Activated B cell treated with CpG ODN at 0.5 μM for 24 hours (primary cell): ENCODE measurements around the gene BGN. TPM values are rescaled to one million over a fixed set of nuclear protein-coding genes. Genes with fewer than 3 reads are reported as not detected.

Source experiments
- ATAC-seq: fragments of 200-7000 bp; cut with Tn5 transposase; one replicate; pipeline ENCODE4 v1.10.0; 2021; ENCODE audit warnings: low read depth, mild to moderate bottlenecking, moderate library complexity
- CTCF ChIA-PET: fragments of 350-600 bp; sonication (Branson Sonifier 250); formaldehyde crosslinking; loops from one replicate; lab custom pipeline; 2021; ENCODE audit warnings: antibody characterized with exemption; lab: Charles Lee
- POLR2A ChIA-PET: fragments of 350-600 bp; sonication (Branson Sonifier 250); formaldehyde crosslinking; loops from one replicate; lab custom pipeline; 2021; ENCODE audit warnings: antibody characterized with exemption; lab: Charles Lee
- DNase-seq: peaks from one replicate; pipeline ENCODE4 v3.0.0; 2022
- H3K27ac Mint-ChIP-seq: one replicate; pipeline ENCODE4 v1.8.0; 2020; ENCODE audit warnings: mixed read lengths
- H3K27me3 Mint-ChIP-seq: one replicate; pipeline ENCODE4 v1.8.0; 2021; ENCODE audit warnings: mixed read lengths
- H3K36me3 Mint-ChIP-seq: one replicate; pipeline ENCODE4 v1.8.0; 2021; ENCODE audit warnings: low read depth, mixed read lengths
- H3K4me1 Mint-ChIP-seq: one replicate; pipeline ENCODE4 v1.8.0; 2021; ENCODE audit warnings: mixed read lengths
- H3K4me3 Mint-ChIP-seq: one replicate; pipeline ENCODE4 v1.8.0; 2020; ENCODE audit warnings: mild to moderate bottlenecking, mixed read lengths
- H3K9me3 Mint-ChIP-seq: one replicate; pipeline ENCODE4 v1.8.0; 2020; ENCODE audit warnings: mixed read lengths
- intact Hi-C: fragments of 100-400 bp; cut with micrococcal nuclease; formaldehyde crosslinking; loops from one replicate; pipeline ENCODE4 v1.15.1; 2024
- total RNA-seq: library from RNA; stranded (reverse); gene quantifications from 2 replicates; pipeline ENCODE4 v1.2.3, GENCODE V29; 2022
- TF ChIP-seq, protein P1 (sequence below): fragments of 200-600 bp; IDR thresholded peaks from one replicate; pipeline ENCODE4 v1.8.0; 2022; ENCODE audit warnings: antibody characterized with exemption, mild to moderate bottlenecking

Gene BGN
- not detected in 2 replicates for total RNA-seq

DNA sequence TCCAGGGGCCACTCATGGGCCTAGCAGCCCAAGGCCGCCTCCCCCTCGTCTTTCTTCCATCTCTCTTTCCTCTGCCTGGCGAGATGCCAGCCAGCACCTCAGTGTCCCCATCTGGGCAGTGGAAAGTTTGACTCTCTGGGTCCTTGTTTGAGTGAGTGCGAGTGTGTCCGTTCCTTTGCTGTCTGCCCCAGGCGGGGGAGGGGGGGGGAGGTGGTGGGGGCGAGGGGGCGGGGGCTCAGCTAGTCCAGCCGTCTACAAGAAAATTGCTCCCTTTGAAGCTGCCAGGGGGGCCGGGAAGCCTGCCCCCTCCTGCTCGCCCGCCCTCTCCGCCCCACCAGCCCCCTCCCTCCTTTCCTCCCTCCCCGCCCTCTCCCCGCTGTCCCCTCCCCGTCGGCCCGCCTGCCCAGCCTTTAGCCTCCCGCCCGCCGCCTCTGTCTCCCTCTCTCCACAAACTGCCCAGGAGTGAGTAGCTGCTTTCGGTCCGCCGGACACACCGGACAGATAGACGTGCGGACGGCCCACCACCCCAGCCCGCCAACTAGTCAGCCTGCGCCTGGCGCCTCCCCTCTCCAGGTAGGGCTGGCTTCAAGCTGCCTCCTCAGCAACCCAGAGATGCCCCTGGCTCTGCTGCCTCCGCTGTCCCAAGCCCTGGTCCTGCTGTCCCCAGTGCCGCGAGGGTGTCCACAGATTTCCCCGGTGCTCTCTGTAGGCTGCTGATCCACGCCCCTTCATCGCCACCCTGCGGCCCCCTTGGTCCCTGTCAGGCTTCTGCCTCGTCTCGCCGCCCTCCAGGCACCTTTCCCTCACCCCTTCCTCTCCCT, at the start of gene BGN:
Gene BGN (plus strand): TSS at position 440 of the 821 bp plus-strand sequence. CDS start 9,652 bp downstream, outside the sequence.
- no peak within 1 kb of the TSS for H3K27ac Mint-ChIP-seq
- no peaks in the 10 kb centered on the region for H3K36me3 Mint-ChIP-seq
- TF ChIP-seq, protein P1, sequence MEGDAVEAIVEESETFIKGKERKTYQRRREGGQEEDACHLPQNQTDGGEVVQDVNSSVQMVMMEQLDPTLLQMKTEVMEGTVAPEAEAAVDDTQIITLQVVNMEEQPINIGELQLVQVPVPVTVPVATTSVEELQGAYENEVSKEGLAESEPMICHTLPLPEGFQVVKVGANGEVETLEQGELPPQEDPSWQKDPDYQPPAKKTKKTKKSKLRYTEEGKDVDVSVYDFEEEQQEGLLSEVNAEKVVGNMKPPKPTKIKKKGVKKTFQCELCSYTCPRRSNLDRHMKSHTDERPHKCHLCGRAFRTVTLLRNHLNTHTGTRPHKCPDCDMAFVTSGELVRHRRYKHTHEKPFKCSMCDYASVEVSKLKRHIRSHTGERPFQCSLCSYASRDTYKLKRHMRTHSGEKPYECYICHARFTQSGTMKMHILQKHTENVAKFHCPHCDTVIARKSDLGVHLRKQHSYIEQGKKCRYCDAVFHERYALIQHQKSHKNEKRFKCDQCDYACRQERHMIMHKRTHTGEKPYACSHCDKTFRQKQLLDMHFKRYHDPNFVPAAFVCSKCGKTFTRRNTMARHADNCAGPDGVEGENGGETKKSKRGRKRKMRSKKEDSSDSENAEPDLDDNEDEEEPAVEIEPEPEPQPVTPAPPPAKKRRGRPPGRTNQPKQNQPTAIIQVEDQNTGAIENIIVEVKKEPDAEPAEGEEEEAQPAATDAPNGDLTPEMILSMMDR: no peak
- H3K4me3 Mint-ChIP-seq: no peak within 1 kb of the TSS
- no peak for DNase-seq
- H3K27me3 Mint-ChIP-seq: no peaks in the 10 kb centered on the region
- ChIA-PET CTCF (no interaction called here), POLR2A (no interaction called here)
- no peaks in the 10 kb centered on the region for H3K9me3 Mint-ChIP-seq
- intact Hi-C loops: no loop called here
- ATAC-seq: peak; percentile 18
- H3K4me1 Mint-ChIP-seq: no peaks in the 10 kb centered on the region

DNA sequence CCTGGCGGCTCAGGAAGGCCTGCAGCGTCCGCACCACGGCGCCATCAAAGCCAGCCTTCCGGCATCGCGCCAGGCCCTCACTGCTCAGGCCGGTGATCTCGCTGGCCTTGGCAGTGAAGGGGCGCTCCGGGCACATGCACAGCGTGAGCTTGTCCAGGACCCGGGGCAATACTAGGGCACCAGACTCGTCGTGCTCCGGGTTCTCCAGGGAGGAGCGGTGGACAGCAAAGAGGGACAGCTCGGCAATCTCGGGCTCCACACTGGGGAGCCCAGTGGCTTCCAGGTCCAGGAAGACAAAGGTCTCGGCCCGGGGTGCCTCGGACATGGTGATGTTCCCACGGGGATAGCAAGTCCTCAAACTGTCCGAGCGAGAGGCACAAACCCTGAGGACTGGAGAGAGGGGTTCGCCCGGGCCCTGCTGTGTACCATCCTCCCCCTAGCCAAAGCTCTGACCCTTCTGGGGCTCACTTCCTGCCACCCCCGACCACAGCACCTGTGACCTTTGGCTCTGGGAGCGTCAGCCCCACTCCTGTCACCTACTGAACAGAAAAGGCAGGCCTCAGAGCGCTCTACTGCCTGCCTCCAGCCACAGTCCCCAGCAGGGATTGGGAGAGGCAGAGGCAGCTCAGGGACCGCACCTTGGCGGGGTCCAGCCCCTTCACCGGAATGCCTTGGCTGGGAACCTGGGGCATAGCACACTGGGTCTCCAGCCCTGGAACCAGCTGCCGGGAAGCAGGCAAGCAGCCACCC, 49.5 kb upstream of the BGN start:
- H3K36me3 Mint-ChIP-seq: peaks cover 10% of the 10 kb centered on the region
- ChIA-PET CTCF (no interaction called here), POLR2A (no interaction called here)
- no peak overlapping the region for H3K27ac Mint-ChIP-seq
- no peak overlapping the region for H3K4me3 Mint-ChIP-seq
- H3K4me1 Mint-ChIP-seq: no peaks in the 10 kb centered on the region
- intact Hi-C loops: no loop called here
- DNase-seq (no peak), ATAC-seq (no peak)
- TF ChIP-seq, protein P1: no peak
- H3K27me3 Mint-ChIP-seq: no peaks in the 10 kb centered on the region
- no peaks in the 10 kb centered on the region for H3K9me3 Mint-ChIP-seq

DNA sequence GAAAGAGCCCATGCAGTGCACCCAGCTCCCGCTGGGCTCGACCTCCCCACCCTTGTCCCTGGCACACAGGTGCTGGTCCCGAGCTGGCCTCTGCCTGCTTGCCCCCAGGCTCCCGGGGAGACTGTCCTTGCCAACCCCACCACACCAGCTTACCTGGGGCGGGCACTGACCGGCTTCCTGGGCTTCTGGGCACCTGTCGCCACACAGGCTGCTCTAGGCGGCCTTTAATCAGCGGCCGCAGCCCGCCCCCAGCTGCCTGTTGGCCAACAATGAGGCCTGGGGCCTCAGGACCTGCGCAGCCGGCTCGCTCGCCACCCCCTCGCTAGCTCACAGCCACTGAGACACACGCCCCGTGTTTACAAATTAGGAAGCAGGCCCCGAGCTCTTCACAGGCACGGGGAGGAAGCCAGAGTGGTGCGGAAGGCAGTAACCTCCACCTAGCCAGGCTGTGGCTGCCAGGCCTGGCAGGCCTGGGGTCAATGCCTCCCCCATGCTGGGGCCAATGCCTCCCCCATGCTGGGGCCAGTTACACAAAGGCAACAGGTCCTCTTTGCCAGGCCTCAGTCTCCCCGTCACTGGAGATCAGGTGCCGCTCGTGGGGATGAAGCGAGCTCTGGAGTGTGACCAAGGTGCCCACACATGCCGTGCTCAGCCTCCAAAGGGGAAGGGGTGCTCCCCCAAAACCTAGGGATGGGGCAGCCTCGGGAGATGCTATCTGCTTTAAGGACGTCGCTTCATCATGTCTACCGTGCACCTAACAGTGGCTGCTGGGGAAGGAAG, 48.7 kb upstream of the BGN start, which contains the start of gene TREX2:
Gene TREX2 (minus strand): TSS at position 201 of the 780 bp plus-strand sequence. CDS start 626 bp downstream, outside the sequence.
- no peaks in the 10 kb centered on the region for H3K27me3 Mint-ChIP-seq
- H3K4me3 Mint-ChIP-seq: no peak within 1 kb of the TSS
- CTCF ChIA-PET: no interaction called here
- intact Hi-C loops: no loop called here
- H3K36me3 Mint-ChIP-seq: peaks cover 14% of the 10 kb centered on the region
- POLR2A ChIA-PET: no interaction called here
- no peak for DNase-seq
- no peak for ATAC-seq
- no peaks in the 10 kb centered on the region for H3K4me1 Mint-ChIP-seq
- TF ChIP-seq, protein P1: no peak
- no peak within 1 kb of the TSS for H3K27ac Mint-ChIP-seq
- H3K9me3 Mint-ChIP-seq: no peaks in the 10 kb centered on the region

DNA sequence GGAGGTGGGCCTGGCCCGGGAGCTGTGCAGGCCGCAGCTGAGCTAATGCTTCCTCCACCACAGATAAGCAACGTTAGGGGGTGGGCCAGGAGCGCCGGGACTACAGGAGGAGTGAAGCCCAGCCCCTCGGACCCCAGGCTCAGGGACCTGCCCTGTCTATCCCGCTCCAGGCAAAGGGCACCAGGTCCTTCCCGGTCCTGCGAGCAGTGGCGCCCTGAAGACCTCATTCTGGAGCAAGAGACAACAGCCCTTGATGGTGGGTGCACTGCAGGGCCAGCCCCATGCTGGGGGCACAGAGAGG, 48.2 kb upstream of the BGN start:
- POLR2A ChIA-PET: no interaction called here
- no peak for DNase-seq
- intact Hi-C loops: no loop called here
- H3K4me1 Mint-ChIP-seq: no peaks in the 10 kb centered on the region
- TF ChIP-seq, protein P1: no peak
- CTCF ChIA-PET: no interaction called here
- no peaks in the 10 kb centered on the region for H3K9me3 Mint-ChIP-seq
- no peak overlapping the region for H3K27ac Mint-ChIP-seq
- peaks cover 19% of the 10 kb centered on the region for H3K36me3 Mint-ChIP-seq
- no peak overlapping the region for H3K4me3 Mint-ChIP-seq
- H3K27me3 Mint-ChIP-seq: no peaks in the 10 kb centered on the region
- ATAC-seq: no peak
